HG02973 (cell line): ENCODE data around the gene ARPC1B.
"Not testable (repeated sequence)": the region's sequence is repeated elsewhere in the genome, so short reads cannot be mapped to it uniquely, and the experiment has no call there.

Experiments
- ATAC-seq: cut with Tn5 transposase; IDR thresholded peaks from one replicate; pipeline ENCODE4 v1.9.1; 2021; ENCODE audit warnings: moderate library complexity; ENCODE audit not compliant: unreplicated experiment

ARPC1B gene

DNA sequence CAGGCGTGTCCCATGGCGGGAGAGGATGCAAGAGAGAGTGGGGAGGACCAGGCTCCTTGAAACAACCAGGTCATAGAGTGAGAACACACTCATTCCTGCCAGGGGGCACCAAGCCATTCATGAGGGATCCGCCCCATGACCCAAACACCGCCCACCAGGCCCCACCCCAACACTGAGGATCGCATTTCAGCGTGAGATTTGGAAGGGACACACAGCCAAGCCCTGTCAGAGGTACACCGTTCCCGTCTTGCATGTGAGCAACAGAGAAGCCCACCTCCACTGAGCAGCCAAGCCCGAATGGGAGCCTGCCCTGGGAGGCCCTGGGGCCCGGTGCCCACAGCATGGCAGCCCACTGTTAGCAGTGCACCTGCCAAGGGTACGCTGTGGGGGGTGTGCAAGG, 7.9 kb upstream of the ARPC1B start:
- no peak for ATAC-seq

DNA sequence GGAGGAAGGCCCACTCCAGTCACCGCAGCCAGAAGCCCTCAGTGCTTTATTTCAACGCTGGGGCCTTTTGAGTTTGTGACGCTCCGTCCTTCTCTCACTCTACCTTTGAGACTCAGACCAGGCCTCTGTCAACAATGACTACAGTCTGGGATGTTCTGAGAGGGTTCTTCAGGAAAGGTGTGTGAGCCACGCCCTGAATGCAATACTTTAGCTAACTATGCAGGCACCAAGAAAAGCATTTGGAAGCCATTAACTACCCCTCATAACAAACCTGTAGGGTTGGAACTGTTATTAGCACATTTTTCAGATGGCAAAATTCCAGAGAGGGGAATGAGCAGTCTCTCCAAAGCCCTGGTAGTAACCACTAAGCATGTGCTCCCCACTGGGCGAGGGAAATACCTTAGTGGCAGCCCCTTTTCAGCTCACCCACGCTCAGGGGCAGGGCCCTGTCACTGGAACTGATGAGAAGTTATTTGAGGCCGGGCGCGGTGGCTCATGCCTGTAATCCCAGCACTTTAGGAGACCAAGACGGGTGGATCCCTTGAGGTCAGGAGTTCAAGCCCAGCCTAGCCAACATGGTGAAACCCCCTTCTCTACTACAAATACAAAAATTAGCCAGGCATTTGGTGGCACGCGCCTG, 5.7 kb upstream of the ARPC1B start:
- no peak for ATAC-seq

DNA sequence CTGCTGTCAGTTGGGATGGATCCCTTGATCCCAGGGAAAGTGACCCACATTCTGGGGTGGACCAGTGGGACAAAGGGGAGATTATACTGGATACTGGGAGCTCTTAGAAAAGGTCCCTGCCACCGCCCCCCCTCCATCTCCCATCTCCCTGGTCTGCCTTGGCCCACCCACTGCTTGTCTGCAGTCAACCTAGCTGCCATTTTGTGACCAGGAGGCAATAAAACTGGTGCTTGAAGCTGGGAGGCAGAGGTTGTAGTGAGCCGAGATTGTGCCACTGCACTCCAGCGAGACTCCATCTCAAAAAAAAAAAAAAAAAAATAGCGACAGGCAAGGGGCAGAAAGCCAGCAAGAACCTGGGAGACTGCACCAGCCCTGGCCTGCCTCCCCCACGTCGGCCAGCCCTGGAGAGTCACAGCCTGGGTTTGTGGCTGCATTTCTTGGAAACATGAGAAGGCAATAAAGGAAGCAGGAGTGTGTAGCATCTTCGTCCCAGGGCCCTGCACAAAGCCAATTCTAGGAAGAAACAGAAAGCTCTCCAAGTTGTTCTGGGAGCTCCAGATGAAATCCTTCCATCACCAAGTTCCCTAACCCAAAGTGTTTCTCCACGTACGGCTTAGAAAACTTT, 4.7 kb upstream of the ARPC1B start:
- ATAC-seq: no peak

DNA sequence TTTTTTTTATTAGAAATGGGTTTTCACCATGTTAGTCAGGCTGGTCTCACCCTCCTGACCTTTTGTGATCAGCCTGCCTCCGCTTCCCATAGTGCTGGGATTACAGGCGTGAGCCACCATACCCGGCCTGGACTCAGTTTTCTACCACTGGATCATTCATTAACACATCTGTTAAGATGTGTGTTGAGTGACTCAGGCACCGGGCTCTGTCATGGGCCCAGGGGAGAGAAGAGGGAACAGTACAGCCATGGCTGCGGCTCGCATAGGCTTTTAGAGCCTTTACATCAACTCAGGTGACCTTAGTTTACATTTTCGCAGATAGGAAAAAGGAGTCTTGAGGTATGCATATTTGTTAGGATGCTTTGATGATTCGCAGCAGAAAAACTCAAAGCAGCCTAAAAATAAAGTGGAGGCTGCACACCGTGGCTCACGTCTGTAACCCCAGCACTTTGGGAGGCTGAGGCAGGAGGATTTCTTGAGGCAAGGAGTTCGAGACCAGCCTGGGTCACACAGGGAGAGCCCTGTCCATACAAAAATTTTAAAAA, 3.1 kb upstream of the ARPC1B start:
- ATAC-seq: no peak

DNA sequence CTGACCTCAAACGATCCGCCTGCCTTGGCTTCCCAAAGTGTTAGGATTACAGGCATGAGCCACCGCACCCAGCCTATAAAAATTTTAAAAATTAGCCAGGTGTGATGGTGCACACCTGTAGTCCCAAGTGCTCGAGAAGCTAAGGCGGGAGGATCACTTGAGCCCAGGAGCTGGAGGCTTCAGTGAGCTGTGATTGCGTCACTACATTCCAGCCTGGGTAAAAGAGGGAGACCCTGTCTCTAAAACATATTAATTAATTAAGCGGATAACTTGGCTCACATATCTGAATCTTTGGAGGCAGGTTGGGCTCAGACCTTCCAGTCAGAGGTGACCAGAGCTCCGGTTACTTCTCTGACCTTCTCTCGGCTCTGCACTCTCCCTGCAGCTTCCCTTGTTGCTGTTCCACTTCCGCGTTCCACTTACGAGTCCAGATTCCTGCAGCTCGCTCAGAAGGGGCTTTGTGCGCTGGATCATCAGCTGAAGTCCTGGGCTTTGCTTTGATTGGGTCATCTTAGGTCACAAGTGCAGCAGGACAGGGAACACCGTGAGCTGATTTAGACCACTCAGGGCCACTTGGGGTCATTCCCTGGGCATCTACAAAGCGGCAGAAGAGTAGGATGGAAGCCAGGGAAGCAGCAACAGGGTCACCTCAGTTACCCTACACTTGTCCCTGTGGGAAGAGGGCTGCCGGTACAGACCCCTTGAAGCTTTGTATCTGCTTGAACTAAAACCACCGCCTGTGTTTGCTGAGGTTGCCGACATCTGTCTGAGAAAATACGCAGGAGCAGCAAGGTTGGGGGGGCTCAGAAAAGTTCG, 2.0 kb upstream of the ARPC1B start:
- no peak for ATAC-seq

DNA sequence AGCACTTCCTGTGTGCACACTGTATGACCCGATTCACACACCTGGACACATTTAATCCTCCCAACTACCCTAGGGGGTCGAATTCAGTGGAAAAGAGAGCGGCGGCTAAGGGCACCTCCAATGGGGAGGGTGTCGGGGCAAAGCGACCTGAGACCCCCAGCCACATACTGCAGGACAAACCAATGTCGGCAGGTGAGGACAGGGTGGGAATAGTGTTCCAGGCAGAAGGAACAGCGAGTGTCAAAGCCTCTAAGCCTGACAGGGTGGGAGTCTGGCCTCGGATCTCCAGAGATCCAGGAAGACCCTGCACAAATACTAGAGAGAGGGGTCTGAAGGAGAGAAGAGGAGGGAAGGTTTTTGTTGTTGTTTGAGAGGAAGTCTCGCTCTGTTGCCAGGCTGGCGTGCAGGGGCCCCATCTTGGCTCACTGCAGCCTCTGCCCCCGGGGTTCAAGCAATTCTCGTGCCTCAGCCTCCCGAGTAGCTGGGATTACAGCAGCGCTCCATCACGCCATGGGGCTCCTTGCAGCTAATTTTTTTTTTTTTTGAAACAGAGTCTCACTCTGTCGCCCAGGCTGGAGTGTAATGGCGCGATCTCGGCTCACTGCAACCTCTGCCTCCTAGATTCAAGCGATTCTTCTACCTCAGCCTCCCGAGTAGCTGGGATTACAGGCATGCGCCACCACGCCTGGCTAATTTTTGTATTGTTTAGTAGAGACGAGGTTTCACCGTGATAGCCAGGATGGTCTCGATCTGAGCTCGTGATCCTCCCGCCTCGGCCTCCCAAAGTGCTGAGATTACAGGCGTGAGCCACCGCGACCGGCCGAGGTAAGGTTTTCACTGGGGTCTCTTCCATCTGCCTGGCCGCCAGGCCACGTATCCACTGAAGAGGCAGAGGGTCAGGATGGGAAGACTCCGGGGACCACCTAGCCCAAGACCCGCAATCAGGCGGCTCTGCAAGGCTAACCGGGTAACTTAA, 1.2 kb upstream of the ARPC1B start:
- no peak for ATAC-seq

DNA sequence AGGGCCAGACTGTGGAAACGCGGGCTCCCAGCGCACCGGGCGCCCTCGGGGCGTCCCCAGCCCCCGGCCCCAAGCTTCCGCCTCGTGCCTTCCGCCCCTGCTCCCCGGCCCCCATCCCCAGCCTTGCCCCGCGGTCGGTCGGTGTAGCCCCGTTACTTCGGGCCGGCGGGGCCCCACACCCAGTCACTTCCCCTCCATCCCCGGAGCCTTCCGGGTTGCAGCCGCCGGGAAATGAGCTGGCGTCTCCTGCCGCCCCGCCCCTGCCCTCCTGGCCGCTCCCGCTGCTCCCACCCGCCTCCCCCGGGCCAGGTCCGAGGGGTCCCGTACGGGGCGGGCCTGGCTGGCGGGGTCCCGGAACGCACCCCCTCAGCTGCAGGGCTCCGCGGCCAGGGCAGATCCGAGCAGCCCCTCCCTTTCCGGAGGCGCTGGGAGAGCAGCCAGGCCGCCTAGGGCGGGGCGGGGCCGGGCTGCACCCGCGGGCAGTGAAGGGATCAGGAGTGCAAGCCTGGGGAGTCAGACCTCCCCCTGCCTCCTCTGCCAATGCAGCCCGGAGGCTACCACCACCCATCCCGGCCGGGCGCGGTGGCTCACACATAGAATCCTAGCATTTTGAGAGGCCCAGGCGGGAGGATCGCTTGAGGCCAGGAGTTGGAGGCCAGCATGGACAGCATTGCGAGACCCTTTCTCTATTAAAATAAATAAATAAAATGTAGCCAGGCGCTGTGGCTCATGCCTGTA, 709 bp downstream of the ARPC1B start:
- ATAC-seq: peak; percentile 36

DNA sequence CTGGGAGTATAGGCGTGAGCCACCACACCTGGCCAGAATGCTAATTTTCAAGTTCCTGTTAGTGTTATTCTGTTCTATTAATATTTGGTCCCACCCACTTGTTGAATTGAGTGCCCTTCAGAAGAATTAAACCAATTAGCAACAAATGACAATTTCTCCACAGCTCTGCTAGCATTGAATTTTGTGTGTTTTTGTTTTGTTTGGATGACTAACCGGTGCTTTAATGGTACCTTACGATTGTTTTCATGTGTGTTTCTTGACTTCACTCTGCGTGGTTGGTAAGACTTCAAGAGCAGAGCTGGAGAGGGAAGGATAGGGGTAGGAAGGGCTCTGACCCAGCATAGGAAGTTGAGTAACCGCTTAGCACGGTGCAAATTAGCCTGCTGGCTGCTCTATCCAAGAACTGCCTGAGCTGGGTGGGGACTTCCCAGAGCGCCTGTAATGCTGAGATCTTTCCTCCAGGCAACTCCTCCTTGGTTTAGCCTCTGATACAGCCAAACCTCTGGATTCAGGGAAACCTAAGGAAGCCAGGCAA, 4.6 kb downstream of the ARPC1B start:
- no peak for ATAC-seq

DNA sequence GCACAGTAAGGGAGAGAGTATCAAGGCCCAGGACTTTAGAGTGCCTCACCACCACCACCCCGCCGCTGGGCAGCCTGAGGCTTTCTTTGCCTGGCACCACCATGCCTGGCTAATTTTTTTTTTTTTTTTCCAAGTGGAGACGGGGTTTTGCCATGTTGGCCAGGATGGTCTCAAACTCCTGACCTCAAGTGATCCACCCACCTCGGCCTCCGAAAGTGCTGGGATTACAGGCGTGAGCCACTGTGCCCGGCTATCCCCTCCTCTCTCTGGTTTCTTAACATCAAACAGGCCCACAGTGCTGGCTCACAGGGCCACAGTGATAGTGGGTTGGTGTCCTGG, 5.1 kb downstream of the ARPC1B start:
- not testable (repeated sequence) for ATAC-seq

DNA sequence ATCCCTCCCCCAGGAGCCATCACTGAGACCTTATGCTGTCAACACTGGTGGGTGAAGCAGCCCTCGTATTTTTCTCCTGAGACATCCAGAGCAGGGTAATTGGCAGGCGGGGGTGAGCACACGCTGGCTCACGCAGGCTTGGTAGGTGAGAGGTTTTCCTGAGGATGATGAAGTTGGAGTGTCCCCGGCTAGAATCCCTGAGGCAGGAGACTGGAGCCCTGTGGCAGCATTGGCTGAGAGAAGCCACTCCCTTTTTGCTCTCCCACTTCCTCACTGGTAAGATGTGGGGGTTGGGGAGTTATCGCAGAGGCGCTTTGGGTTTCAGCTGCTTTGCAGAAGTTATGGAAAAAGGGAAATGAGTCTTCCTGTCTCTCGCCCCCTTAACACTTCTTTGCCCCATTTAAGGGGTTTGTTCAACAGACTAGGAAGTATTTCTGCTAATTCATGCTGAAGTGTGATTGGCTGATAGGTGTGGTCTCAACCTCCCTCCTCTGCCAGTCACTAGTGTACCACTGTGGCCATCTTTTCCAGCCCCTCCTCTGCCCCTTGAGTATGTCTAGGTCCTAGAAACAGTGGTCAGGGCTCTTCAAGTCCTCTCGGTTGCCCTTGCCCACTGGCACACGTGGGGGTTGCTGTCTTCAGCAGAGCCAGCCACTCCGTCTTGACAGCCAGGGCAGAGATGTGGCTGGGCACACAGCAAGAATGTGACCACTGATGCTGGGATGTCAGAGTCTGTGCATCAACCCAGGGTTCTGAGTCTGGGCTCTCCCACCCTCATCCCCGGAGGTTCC, 5.7 kb downstream of the ARPC1B start:
- no peak for ATAC-seq

DNA sequence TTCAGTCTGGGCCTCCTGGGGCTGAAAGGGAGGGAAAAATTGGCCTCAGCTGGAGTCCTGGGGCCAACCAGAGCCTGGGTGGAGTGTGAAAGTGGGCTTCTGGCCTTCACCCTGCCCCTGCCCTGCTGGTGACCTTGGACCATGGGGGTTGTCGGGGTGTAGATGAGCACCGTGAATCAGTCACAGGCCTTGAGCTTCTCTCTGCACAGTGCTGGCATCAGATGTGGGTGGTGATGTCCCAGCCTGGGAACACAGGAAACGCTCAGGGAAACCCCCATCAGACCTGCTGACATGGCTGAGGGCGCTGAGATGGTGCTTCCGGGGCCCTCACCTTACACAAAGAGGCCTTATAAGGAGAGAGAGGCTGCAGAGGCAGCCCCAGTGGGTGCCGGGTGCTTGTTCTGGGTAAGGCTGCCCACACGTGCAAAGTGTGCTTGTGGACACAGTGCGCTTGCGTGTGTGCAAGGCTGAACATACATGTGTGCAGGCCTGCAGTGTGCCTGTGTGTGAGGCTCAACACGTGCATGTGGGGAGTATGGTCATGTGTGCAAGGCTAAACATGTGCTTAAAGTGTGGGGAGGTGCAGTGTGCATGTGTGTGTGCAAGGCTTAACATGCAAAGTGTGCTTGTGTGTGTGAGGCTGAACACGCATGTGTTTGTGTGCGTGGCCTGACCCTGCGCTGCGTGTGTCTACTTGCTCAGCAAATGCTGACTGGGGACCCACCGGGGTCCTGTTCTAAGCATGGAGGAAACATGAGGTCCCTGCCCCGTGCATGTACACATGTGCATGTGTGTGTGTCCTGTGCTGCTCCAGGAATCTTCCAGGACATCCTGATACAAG, 6.5 kb downstream of the ARPC1B start:
- peak; percentile 71 for ATAC-seq

DNA sequence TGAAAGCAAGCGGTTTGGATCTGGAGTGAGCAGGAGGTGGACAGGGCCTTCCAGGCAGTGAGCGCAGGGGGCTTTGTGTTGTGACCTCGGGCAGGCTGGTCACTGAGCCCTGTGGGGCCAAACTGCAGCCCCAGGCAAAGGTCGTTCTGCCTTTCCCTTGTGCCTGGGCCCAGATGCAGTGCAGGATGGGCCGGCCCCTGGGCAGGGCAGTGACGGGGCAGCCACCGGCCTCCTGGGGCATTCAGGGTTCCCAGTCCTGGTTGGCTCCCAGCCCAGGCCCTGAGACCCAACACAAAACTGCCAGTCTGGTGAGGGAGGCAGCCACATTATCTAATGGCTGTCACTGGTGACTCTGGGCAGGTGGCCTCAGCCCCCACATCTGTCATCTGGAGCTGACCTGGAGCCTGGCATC, 7.1 kb downstream of the ARPC1B start:
- ATAC-seq: no peak

DNA sequence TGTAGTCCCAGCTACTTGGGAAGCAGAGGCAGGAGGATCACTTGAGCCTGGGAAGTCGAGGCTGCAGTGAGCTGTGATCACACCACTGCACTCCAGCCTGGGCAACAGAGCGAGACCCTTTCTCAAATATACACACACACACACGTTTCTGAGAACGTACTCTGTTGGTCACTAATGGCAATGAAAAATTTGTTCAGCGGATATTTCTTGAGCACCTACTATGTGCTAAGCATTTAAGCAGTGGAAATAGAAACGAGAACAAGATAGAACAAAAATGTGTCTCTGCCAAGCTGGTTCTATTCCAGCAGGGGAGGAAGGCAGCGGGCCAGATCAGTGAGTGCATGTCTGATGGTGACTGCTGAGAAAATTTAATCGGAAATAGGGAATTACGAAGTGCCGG, 8.7 kb downstream of the ARPC1B start:
- no peak for ATAC-seq

DNA sequence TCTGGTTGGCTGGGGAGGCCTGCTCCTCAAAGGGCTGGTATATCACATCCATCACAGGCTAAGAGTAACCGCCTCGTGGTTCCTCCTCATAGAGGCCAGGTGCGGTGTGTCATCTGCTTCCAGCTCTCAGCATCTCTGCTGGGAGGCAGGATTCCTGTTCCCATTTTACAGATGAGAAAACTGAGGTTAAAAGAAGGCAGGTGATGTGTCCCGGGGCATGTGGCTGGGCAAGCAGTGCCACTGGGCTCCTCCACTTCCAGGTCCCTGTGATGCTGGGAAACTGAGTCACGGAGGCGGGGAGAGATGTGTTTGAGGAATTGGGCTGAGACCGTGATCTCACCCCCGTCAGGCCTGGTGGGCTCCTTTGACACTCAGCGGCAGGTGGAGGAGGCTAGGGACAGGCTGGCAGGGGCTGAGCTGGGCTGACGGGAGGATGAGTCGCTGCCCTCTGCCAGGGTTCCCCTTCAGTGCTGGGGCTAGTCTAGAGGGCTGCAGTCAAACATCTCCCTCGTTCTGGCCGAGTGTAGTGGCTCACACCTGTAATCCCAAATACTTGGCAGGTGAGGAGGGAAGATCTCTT, 9.4 kb downstream of the ARPC1B start:
- ATAC-seq: no peak

DNA sequence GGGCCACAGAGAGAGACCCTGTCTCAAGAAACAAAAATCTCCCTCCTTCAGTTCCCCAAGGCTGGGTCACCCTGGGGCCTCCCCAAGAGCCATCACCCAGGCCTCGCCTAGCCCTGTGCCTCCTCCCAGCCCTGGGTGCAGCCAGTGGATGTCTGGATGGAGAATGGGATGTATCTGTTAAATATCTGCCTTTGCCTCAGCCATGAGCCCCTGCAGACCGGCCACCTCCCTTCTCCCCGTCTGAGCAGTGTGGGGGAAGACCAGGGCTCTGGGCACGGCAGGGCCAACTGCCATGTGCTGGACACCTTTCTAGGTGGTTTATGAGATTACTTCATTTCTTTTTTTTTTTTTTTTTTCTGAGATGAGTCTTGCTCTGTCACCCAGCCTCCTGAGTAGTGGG, 10.0 kb downstream of the ARPC1B start:
- no peak for ATAC-seq

DNA sequence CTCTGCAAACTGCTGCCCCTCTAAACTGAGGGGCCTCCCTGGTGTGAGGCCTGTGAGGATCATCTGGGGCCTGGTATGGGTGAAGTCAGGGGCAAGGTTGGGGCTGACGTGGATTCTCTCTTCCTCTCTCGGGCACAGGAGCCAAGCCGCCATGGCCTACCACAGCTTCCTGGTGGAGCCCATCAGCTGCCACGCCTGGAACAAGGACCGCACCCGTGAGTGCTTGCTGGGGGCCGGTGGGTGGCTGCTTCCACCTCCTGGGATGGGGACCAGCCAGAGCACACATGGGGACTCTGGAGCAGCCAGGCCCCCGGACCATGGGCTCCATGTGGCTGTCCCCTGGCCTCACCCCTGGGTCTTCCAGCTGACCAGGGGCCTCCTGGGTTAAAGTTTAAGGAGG, 11.0 kb downstream of the ARPC1B start:
- no peak for ATAC-seq

DNA sequence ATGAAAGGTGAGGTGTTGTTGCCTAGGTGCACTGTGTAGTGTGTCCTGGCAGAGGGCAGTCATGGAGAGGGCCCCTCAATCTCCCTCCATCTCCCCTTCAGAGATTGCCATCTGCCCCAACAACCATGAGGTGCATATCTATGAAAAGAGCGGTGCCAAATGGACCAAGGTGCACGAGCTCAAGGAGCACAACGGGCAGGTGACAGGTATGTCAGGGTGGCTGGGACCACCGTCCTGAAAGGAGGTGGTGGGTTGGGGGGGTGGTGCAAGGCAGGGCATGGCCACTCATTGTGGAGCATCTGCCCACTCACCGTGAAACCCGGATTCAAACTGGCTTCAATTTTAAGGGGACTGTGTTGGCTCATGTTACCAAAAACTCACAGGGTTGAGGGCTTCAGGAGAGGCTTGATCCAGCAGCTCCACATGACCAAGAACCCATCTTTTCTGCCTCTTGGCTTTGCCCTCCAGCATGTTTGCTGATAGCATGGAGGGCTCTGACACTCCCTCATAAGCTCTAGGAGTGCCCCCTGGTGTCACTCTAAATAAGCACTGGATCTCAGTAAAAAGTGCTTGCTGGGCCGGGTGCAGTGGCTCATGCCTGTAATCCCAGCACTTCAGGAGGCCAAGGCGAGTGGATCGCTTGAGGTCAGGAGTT, 12.2 kb downstream of the ARPC1B start:
- no peak for ATAC-seq
